NOMO-1 (cell line): Measurements from ENCODE around the gene COL15A1.
A peak's percentile ranks its signal among the peaks of the same experiment; 100 is the strongest.
"Not testable (repeated sequence)": the region's sequence is repeated elsewhere in the genome, so short reads cannot be mapped to it uniquely, and the experiment has no call there.

ENCODE experiments used
- DNase-seq, 2 experiments: peaks; one replicate each; lab custom pipeline; 2025; ENCODE audit not compliant: unreplicated experiment in 2 of 2; lab: John Stamatoyannopoulos, UW

COL15A1 gene

DNA sequence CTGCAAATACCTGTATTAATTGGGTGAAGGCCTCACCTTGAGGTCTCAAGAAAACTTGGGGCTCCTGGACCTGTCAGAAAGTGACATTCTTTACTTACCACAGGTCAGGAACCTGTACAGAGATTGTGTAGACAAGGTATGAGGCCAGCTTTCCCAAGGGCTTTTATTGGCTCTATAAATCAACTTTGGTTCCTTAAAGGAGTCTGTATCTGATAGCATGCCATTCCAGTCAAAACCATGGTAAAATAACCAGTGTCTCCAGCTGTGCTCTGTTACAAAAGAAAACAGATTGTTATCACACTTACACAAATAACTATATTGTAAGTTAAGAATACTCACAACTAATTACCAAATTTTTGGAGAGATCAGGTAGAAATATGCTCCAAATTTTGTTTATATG lies 64.5 kb downstream of the COL15A1 start:
- DNase-seq = no peak

DNA sequence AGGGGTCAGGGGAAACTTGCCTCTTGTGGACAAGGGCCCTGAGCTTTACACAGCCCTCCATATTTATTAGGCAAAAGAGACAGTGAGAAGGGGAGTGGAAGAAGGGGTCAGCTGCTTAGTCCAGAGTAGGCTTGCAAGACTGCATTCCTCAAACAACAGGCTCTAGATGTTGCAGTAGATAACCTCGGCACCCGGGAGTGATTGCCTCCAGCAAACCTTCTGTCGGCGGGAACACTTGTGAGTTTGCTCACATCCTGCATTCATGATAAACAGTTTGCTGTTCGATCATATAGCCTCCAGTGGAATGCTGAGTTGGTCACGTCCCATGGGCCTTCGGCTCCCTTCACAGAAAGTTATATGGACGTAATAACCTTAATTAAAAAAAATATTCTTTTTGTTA lies 66.7 kb downstream of the COL15A1 start:
- DNase-seq = not testable (repeated sequence)

DNA sequence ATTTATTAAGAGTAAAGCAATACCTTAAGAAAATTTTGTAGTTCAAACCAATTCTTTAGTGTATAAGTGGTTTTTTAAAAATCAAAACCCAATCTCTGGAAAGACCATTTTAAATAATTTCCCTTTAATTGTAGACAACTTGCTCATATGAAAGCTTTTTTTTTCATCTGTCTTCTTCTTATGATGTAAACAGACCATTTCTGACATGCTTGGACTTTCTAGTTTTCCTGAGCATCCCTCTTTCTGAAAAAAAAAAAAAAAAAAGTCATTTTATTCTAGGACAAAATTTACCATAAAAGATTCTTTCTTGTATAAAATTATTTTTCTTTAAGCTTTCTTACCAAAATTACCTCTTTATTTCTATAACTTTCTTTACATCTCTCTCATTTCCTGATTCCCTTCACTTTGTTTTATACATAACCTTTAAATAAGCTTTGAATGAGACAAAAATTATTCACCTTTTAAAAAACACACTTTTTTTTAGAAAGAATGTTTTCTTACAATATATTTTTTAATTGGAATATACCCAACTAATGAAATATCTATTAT lies 67.5 kb downstream of the COL15A1 start:
- peak in 1 of 2 experiments; percentile 1 for DNase-seq

DNA sequence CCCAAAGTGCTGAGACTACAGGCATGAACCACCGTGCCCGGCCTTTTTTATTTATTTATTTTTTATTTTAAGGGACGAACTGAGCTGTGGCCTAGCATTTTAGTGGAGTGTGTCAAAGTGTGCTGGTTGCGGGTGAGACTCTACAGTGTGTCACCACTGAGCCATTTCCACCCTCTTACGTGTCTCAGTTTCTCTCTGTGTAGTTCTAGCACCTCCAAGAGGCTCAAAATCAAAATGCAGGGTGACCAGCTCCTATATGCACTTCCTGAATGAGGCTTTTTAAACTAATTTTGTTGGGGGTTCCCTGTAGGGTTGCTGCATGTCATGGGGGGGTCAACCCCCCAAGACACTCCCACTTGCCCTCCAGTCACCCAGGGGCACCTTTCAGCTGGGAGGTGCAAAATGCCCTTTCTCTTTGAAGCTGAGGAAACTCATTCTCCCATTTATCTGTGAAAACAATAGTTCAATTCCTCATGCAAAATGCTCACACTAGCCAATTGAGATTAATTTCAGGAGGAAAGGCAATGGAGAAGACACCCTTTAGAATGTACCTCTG lies 69.3 kb downstream of the COL15A1 start:
- DNase-seq = no peak

DNA sequence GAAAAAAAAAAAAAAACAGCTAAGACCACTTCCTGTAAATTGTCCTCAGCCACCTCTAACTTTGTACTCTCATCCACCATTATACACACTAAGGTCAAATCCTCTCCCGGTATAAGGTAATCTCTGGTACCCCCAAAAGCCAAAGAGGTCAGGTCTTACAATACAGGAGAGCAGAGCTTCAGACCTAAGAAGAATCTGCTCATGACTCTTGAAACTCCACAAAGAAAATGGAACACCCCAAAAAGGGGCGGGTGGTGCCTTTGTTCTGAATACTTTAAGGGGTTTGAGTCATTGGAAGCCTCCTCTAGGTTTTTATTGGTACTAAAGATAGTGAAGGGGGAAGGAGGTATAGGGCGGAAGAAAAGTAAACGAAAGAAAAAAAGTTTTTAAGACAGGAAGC lies 69.8 kb downstream of the COL15A1 start:
- DNase-seq = peak in 1 of 2 experiments; percentile 29

DNA sequence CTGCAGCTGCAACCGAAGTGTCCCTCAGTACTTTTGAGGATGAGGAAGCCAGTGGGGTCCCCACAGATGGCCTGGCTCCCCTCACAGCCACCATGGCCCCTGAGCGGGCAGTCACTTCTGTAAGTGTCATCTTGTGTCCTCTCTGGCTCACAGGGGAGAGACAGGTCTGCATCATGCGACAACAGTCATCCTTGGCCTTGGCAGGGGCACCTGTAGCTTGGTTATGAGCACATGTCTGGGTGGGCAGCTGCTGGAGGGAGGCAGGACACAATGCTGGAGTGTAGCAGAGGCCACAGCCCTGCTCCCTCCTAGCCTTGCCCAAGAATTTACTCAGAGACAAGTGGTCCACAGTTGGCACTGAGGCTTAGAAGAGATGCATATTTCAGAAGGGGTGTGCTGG lies 71.7 kb downstream of the COL15A1 start:
- no peak for DNase-seq

DNA sequence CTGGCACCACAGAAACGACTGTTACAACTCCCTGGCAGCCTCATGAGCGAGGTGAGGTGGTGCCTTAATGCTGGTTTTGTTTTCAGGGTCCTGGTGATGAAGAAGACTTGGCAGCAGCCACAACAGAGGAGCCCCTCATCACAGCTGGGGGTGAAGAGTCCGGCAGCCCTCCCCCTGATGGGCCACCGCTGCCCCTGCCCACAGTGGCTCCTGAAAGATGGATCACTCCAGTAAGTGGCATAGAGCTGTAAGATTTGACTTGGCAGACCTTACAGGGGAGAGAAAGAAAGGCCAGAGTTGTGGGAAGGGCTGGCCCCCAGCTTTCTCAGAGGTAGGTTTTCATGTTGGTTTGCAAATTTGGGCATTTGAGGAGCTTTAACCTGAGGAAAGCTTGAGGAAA lies 72.2 kb downstream of the COL15A1 start:
- no peak for DNase-seq

DNA sequence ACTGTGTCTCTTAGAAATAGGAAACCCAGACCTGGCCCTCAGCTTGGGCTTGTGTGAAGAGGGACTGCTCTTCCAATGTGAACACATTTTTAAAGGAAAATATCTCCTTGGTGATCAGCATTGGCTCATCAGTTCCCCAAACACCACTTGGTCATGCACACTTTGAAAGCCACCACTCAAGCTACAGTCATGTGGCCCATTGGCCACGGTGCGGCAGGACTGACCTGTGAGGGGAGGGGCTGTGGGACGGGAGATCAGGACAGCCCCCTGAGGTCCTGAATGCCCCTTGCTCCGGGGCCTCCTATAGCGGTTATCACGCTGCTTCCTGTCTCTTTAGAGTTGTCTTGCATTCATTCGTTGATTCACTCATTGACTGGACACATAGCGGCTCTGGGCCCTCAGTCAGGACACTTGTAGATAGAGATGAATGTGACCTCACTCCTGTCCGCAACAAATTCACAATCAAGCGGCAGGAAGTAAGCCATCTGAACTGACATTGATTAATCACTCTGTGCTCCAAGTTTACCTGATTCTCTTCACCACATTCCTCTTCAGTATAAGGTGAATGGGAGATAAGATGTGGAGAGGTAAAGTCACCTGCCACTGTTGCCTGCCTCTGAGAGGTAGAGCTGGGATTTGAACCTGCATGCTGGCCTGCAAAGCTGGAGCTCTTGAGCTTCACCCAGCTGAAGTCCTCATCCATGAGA lies 73.1 kb downstream of the COL15A1 start:
- DNase-seq = no peak

DNA sequence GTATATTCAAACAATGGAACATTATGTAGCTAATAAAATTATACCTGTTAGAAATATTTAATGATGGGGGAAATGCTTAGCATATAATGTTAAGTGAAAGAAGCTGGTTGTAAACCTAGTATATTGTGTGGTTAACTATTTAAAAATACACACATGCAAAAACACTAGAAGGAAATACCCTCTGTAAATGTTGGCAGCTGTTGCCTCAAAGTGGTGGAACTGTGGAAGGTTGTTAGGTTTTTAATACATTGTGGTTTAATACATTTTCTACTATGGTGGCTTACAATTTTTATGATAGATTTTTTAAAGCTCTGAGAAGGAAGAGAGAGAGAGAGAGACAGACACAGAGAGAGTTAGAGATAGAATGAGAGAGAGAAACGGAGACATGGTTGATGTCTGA lies 74.9 kb downstream of the COL15A1 start:
- DNase-seq = no peak

DNA sequence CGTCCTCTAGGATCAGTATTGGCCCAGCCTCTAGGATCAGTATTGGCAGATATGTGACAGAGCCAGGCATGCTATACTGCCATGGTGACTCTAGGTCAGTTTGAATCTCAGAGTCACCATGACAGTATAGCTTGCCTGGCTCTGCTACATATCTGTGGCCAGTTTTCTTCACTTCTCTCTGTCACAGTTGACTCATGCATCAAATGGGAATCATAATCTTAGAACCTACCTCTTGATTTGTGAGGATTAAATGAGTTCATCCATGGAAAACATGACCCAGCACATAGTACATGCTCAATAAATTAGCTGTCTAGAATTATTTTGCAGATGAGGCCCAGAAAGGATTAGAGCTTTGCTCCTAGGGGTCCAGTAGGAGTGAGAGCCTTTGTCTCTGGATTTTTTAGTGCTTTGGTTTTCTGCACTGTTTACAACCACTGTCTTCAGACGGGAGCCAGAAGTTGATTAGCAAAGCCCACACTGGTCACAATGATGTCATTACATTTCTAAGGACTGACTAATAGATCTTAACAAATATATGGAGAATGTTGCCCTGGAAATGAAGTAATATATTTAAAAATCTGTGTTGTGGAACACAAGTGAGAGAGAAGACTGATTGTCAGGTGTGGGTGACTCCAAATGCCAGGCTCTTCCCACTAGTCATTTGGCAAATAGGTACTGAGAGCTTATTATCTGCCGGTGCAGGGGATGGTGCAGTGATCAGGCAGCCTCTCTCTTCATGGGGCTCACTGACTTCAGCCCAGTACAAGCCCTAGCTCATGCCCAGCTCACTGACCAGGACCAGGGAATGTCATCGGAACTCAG lies 76.0 kb downstream of the COL15A1 start:
- no peak for DNase-seq

DNA sequence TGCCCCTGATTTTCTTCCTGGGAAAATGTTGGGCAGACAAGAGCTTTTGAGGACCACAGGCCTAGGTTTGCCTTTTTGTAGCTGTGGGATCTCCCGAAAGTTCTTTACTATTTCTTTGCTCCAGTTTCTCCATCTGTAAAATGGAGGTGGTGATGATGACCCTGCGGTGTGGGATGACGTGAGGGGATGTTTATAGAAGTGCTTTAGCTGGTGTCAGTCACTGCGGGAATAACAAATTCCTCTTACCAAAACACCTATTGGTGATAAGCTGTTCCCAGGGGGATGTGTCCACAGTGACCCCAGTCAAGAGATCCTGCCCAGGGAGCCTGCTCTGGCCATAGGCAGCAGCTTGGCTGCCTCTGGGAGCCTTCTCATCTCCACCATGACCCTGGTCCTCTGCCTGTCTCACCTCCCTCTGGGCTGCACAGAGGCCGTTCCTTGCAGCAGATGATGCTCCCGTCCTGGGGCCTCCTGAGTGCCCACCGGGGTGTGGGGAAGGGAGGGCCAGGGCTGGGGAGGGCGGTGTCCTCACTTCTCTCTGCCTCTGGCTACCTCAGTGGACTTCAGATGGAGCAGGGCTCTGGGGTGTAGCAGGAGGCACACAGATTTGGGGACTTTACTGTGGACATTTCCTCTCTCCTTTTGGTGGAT lies 77.2 kb downstream of the COL15A1 start:
- no peak for DNase-seq

DNA sequence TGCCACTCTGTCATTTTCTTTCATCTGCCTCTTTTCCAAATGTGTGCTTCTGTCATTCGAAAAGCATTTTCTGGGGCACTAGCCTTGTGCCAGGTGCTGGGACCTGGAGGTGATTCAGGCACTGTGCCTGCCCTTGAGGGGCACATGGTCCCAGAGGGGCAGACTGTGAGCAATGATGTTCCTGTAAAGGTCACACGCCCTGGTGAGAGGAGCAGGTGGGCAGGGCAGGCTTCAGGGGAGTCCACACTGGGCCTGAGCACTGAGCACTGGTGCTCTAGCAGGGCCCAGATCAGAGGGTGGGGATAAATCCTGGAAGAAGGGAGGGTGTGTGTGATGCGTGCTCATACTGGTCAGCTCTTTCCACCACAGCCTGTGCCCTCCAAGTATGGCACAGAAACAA lies 77.8 kb downstream of the COL15A1 start:
- DNase-seq = no peak

DNA sequence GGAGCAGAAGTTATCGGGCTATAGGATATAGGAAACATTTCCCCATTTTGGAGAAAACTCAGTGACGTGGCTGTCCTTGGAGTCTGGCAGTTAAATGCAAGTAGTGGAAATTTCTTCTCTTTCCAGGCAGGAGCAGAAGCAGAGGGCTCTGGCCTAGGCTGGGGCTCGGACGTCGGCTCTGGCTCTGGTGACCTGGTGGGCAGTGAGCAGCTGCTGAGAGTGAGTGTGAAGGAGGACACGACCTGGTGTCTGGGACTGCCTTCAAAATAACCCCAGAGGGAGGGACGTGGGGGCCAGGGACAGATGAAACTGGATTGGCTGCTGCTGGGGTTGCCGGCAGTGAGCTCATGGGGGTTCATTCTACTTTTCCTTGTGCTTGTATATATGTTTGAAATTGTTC lies 79.5 kb downstream of the COL15A1 start:
- DNase-seq = no peak

DNA sequence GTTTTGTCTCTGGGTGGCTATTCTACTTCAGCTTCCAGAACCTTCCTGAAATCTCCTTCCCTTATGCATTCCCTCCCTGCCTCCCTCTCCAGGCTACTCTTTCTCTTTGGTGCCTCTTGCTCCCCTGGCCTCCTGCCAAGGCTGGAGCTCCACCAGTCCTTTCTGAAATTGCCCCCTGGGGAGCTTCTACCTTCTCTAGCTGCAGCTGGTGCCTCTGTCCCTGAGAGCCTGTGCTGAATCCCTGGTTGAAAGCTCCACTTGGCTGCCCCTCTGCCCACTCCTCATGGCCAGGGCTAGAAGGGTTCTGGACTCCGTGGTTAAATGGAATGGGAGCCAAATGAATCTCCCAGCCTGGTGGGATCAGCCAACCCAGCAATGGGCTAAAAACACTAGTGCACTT lies 80.1 kb downstream of the COL15A1 start:
- no peak for DNase-seq

DNA sequence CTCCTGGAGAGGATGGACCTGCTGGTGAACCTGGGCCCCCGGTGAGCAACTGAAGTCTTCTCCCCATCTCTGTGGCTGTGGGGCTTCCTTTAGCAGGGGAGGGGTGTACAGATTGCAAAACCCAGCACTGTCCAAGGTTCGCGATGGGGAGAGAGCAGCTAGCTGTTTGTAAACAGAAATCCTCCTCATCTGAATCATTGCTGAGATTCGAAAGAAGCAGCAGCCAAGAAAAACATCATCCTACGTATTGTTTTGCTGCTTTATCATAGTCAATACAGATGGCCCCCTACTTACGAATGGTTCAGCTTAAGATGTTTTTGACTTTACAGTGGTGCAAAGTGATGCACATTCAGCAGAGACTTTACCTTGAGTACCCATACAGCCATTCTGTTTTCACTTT lies 81.3 kb downstream of the COL15A1 start:
- DNase-seq = no peak

DNA sequence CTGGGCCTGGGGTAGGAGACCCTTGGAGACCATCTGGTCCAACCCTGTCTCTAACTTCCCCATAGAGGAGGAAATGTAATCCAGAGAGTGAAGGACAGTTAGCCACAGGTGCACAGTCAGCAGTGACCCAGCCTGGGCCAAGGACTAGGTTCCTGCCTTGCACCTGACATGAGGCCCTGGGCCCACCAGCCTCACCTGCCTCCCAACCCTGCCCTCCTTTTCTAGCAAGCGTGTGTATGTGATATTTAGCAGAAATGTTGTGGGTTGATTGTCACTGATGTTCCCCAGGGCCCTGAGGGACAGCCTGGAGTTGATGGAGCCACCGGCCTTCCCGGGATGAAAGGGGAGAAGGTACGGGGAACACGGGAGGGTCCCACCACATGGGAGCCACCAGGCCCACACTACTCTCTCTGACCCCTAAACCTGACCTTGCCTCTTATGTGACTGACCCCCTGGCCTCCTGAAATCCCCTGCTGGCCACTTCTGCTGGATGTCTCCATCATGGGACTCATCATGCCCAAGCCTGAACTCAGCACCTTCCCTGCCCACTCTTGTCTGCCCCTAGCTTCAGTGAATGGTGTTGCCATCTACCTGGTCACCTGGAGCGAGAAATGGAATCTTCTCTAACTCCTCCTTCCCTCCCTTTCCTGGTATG lies 82.0 kb downstream of the COL15A1 start:
- no peak for DNase-seq

DNA sequence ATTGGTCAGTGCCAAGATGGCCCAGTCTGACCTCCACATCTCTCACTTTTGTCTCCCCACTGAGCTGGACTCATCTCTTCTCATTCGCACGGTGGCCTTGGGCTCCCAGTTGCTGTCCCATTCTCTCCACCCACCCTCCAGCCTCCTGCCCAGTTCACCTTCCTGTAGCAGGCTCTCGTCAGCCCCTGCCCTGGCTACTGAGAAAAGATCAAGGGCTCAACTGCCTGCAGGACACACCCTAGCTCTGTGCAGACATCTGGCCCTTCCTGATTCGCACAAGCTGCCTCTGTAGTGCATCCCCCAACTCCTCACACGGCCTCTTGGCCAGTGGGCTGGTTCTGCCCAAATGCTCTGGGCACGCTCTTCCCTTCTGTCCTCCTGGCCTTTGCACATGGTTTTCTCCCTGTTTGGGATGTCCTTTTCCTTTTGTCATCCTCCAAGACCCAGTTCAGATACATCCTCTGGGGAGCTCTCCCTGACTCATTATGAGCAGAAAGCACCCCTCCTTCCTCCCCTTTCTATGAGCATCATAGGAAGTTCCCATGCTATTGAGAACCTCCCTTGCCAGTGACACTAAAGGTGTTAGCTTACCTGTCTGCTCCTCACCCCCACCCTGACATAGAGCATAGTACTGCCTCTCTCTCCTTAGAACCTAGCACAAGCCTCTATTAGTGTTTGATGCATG lies 82.7 kb downstream of the COL15A1 start:
- DNase-seq = no peak

DNA sequence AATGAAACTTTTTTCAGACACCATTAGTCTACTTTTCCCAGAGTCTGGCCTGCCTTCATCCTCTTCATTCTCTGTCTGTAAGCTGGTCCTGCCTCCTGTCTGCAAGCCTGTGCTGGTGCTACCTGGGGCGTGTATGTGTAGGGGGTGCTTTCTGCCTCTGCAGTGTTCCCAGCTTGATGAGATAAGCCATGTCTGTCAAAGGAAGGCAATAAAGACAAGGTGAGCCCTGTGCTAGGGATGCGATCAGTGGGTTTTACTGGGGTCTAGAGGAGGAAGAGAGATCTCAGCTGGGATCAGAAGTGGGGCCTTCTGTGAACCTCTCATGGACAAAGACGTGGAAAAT lies 83.2 kb downstream of the COL15A1 start:
- DNase-seq = no peak

DNA sequence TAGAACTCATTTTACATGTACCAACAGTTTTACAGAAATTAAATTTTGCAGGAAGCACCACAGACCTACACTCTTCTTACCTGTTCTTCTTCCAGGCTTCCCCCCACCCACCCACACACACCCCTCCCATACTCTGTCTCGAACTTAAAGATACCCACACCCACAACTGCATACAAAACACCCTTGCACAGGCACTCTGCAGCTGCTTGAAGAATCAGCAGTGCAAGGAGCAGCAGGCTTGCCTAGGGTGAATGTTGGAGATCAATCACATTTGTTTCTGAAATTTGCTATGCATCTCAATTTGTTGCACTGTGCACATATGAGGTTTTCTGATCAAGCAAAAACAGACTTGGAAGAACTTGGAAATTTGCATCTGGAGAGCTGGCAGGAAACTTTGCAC lies 83.7 kb downstream of the COL15A1 start:
- no peak for DNase-seq

DNA sequence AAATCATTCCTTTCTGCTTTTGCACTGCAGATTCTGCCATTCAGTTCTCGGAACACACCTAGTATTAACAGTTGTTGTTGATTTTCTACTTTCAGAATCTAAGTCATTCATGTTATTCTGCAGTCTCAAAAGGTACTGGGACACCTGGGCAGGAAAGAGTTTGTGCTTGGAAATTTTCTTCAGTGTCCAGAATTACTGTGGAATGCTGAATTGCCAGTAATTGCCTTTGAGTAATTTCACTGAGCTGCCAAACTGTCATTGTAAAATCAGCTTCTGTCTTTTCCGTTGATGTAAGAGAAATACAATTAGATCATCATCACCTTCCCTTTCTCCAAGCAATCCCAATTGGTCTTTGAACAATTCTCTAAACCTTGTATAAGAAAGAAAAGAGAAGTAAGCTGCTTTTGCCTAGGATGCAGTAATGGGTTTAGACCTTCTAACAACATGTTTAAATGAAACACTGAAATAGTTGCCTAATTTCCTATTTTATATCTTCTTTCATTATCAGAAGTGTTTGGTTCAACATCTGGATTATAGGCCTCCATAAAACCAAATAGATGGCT lies 85.5 kb downstream of the COL15A1 start:
- peak in 1 of 2 experiments; percentile 32 for DNase-seq
